H1 (cell line): ENCODE results near the gene CDH2. TPM values are rescaled to one million over a fixed set of nuclear protein-coding genes. Genes with fewer than 3 reads are reported as not detected.
A peak's percentile ranks its signal among the peaks of the same experiment; 100 is the strongest.

Experiments used
- CTCF ChIA-PET: fragments of 300-600 bp; sonication (Branson Sonifier 250); formaldehyde crosslinking; loops from one replicate; lab custom pipeline; 2021; ENCODE audit not compliant: partially characterized antibody; lab: Charles Lee
- POLR2A ChIA-PET: fragments of 300-600 bp; sonication (Branson Sonifier 250); formaldehyde crosslinking; loops from one replicate; lab custom pipeline; 2021; ENCODE audit warnings: inconsistent platforms; ENCODE audit not compliant: partially characterized antibody; lab: Charles Lee
- DNase-seq, 2 experiments: peaks; one replicate each; pipeline versions ENCODE4 v3.0.0 to v3.0.0-alpha.2; 2010 to 2022; ENCODE audit warnings: low spot score in 2 of 2, low read depth in 1 of 2, mixed read lengths in 1 of 2
- FAIRE-seq: peaks from 2 replicates; lab custom pipeline; 2011; peaks lifted over from hg19 to GRCh38; lab: Jason Lieb, UNC
- H2AFZ ChIP-seq: 2 replicates; pipeline ENCODE4 v1.8.1; 2012; ENCODE audit warnings: low read length, inconsistent platforms
- H2AK5ac ChIP-seq: 2 replicates; pipeline ENCODE4 v1.6.1; 2013; ENCODE audit warnings: low read depth, low read length
- H2BK120ac ChIP-seq: replicated peaks from 2 replicates; pipeline ENCODE3; 2013; ENCODE audit warnings: low read depth, low read length, inconsistent platforms
- H2BK12ac ChIP-seq: 2 replicates; pipeline ENCODE4 v1.6.1; 2013; ENCODE audit warnings: low read depth, low read length
- H2BK15ac ChIP-seq: 2 replicates; pipeline ENCODE4 v1.6.1; 2013; ENCODE audit warnings: low read length
- H2BK20ac ChIP-seq: 2 replicates; pipeline ENCODE4 v1.6.1; 2013; ENCODE audit warnings: low read length
- H2BK5ac ChIP-seq: 2 replicates; pipeline ENCODE4 v1.6.1; 2013; ENCODE audit warnings: low read depth, low read length
- H3K14ac ChIP-seq: 2 replicates; pipeline ENCODE4 v1.6.1; 2013; ENCODE audit warnings: inconsistent platforms; ENCODE audit not compliant: insufficient read length
- H3K18ac ChIP-seq: 2 replicates; pipeline ENCODE4 v1.6.1; 2013; ENCODE audit warnings: low read length; ENCODE audit errors: extremely low read depth
- H3K23ac ChIP-seq: 2 replicates; pipeline ENCODE4 v1.6.1; 2013; ENCODE audit warnings: inconsistent platforms; ENCODE audit not compliant: insufficient read length
- H3K23me2 ChIP-seq: 2 replicates; pipeline ENCODE4 v1.6.1; 2013; ENCODE audit warnings: low read depth, low read length
- H3K27ac ChIP-seq: 2 replicates; pipeline ENCODE4 v1.6.1; 2011; ENCODE audit warnings: low read depth, low read length, inconsistent platforms
- H3K27me3 ChIP-seq, 4 experiments: replicated peaks in 1 of 4; 1 replicate in 1 of 4; 2 replicates in 3 of 4; pipeline versions ENCODE4 v1.6.1 to v1.8.1; 2011 to 2013; ENCODE audit warnings: low read length in 3 of 4, mild to moderate bottlenecking in 3 of 4, inconsistent platforms in 2 of 4, mixed read lengths in 2 of 4, moderate library complexity in 1 of 4; ENCODE audit not compliant: control insufficient read depth in 3 of 4, insufficient read depth in 3 of 4; ENCODE audit errors: extremely low read depth in 1 of 4
- H3K36me3 ChIP-seq, 4 experiments: 2 replicates each; pipeline versions ENCODE4 v1.6.1 to v1.8.1; 2011 to 2013; ENCODE audit warnings: mild to moderate bottlenecking in 4 of 4, low read length in 3 of 4, moderate library complexity in 2 of 4, control low read depth in 1 of 4, inconsistent platforms in 1 of 4; ENCODE audit not compliant: insufficient read depth in 4 of 4, control insufficient read depth in 2 of 4
- H3K4ac ChIP-seq: replicated peaks from 2 replicates; pipeline ENCODE3; 2013; ENCODE audit warnings: low read length, low read depth, mixed read lengths, inconsistent platforms; ENCODE audit not compliant: insufficient read length
- H3K4me1 ChIP-seq, 4 experiments: replicated peaks in 1 of 4; 1 replicate in 1 of 4; 2 replicates in 3 of 4; pipeline versions ENCODE4 v1.6.1 to v1.8.1; 2011 to 2013; ENCODE audit warnings: low read length in 3 of 4, inconsistent platforms in 2 of 4, mixed read lengths in 1 of 4; ENCODE audit not compliant: insufficient read depth in 4 of 4, control insufficient read depth in 3 of 4
- H3K4me2 ChIP-seq, 2 experiments: 2 replicates each; pipeline versions ENCODE4 v1.6.1 to v1.8.1; 2011 to 2013; ENCODE audit warnings: low read depth in 2 of 2, low read length in 2 of 2, control low read depth in 1 of 2, inconsistent platforms in 1 of 2, mild to moderate bottlenecking in 1 of 2; ENCODE audit not compliant: insufficient read depth in 1 of 2
- H3K4me3 ChIP-seq, 4 experiments: fragments of 200-600, 300-600 bp in 1 of 4; sonication (generic), shearing (Covaris generic), sonication (Bioruptor Twin) in 1 of 4; 2 replicates each; pipeline versions ENCODE4 v1.5.1 to v1.8.1; 2011 to 2016; ENCODE audit warnings: low read length in 4 of 4, low read depth in 3 of 4, control low read depth in 2 of 4, inconsistent platforms in 2 of 4, mild to moderate bottlenecking in 2 of 4, mixed read lengths in 1 of 4, moderate library complexity in 1 of 4; ENCODE audit not compliant: insufficient read depth in 2 of 4; ENCODE audit errors: extremely low read depth in 1 of 4
- H3K56ac ChIP-seq: replicated peaks from 2 replicates; pipeline ENCODE3; 2013; ENCODE audit warnings: low read depth, mild to moderate bottlenecking, mixed read lengths, low read length, inconsistent platforms; ENCODE audit not compliant: insufficient read length
- H3K79me1 ChIP-seq: 2 replicates; pipeline ENCODE4 v1.6.1; 2013; ENCODE audit warnings: low read depth, low read length, control low read depth
- H3K79me2 ChIP-seq, 2 experiments: 2 replicates each; pipeline versions ENCODE4 v1.6.1 to v1.8.1; 2012 to 2013; ENCODE audit warnings: low read length in 2 of 2, mild to moderate bottlenecking in 2 of 2, inconsistent platforms in 1 of 2; ENCODE audit not compliant: insufficient read depth in 2 of 2, control insufficient read depth in 1 of 2
- H3K9ac ChIP-seq, 4 experiments: replicated peaks in 1 of 4; 1 replicate in 1 of 4; 2 replicates in 3 of 4; pipeline versions ENCODE4 v1.6.1 to v1.8.1; 2011 to 2013; ENCODE audit warnings: low read depth in 3 of 4, low read length in 3 of 4, control low read depth in 2 of 4, mild to moderate bottlenecking in 2 of 4, moderate library complexity in 2 of 4, inconsistent platforms in 1 of 4; ENCODE audit errors: extremely low read depth in 1 of 4
- H3K9me3 ChIP-seq, 2 experiments: 2 replicates each; pipeline versions ENCODE4 v1.6.1 to v1.8.1; 2012 to 2013; ENCODE audit warnings: mild to moderate bottlenecking in 2 of 2, moderate library complexity in 2 of 2, control low read depth in 1 of 2, inconsistent platforms in 1 of 2, low read depth in 1 of 2, low read length in 1 of 2, mixed read lengths in 1 of 2; ENCODE audit not compliant: insufficient read depth in 2 of 2
- H4K20me1 ChIP-seq, 2 experiments: replicated peaks in 1 of 2; 2 replicates each; pipeline versions ENCODE3 to v1.8.1; 2011 to 2013; ENCODE audit warnings: inconsistent platforms in 2 of 2, low read length in 2 of 2, mild to moderate bottlenecking in 1 of 2; ENCODE audit not compliant: insufficient read depth in 2 of 2, control insufficient read depth in 1 of 2
- H4K5ac ChIP-seq: 2 replicates; pipeline ENCODE4 v1.6.1; 2013; ENCODE audit warnings: low read length, low read depth, mixed read lengths, inconsistent platforms; ENCODE audit not compliant: insufficient read length
- H4K8ac ChIP-seq: 2 replicates; pipeline ENCODE4 v1.8.0; 2013; ENCODE audit warnings: mild to moderate bottlenecking, moderate library complexity, low read length, inconsistent platforms; ENCODE audit not compliant: insufficient read depth; ENCODE audit errors: extremely low read depth
- H4K91ac ChIP-seq: replicated peaks from 2 replicates; pipeline ENCODE3; 2013; ENCODE audit warnings: low read length, mixed read lengths, inconsistent platforms; ENCODE audit not compliant: insufficient read length
- CBX8 ChIP-seq: fragments of 300-800, 300-1000 bp; sonication (generic); IDR thresholded peaks from 2 replicates; pipeline ENCODE4 v1.7.1; 2016; ENCODE audit warnings: low read depth, low read length, borderline replicate concordance
- CTBP2 ChIP-seq: IDR thresholded peaks from 2 replicates; pipeline ENCODE4 v1.7.0; 2011; ENCODE audit warnings: borderline replicate concordance, mild to moderate bottlenecking, moderate library complexity, mixed read lengths, low read length; ENCODE audit not compliant: insufficient read depth, insufficient read length
- EZH2 ChIP-seq: fragments of 200-600 bp; sonication (generic); IDR thresholded peaks from 2 replicates; pipeline ENCODE4 v1.7.1; 2012; ENCODE audit warnings: low read depth, mild to moderate bottlenecking, moderate library complexity, low read length, inconsistent platforms; ENCODE audit not compliant: severe bottlenecking
- HDAC2 ChIP-seq, 2 experiments: fragments of 300-600 bp in 1 of 2; sonication (generic) in 1 of 2; IDR thresholded peaks; 2 replicates each; pipeline ENCODE4 v1.6.1; 2011 to 2012; ENCODE audit warnings: low read depth in 2 of 2, low read length in 2 of 2, mild to moderate bottlenecking in 2 of 2, moderate library complexity in 2 of 2, borderline replicate concordance in 1 of 2, inconsistent platforms in 1 of 2
- MAFK ChIP-seq: IDR thresholded peaks from 2 replicates; pipeline ENCODE4 v1.6.1; 2012; ENCODE audit warnings: low read depth, mild to moderate bottlenecking, improper control_type of control experiment, low read length
- NANOG ChIP-seq: IDR thresholded peaks from 2 replicates; pipeline ENCODE4 v1.6.1; 2011; ENCODE audit warnings: low read length, low read depth, mild to moderate bottlenecking, inconsistent platforms; ENCODE audit not compliant: insufficient read depth, poor library complexity, severe bottlenecking
- NRF1 ChIP-seq: IDR thresholded peaks from 2 replicates; pipeline ENCODE4 v1.6.1; 2011; ENCODE audit warnings: mild to moderate bottlenecking, low read depth, low read length, improper control_type of control experiment
- POLR2A ChIP-seq, 2 experiments: IDR thresholded peaks; 1 replicate in 1 of 2; 2 replicates in 1 of 2; pipeline ENCODE4 v1.6.1; 2011; ENCODE audit warnings: low read depth in 2 of 2, low read length in 2 of 2, mild to moderate bottlenecking in 2 of 2; ENCODE audit errors: control extremely low read depth in 1 of 2
- RBBP5 ChIP-seq: IDR thresholded peaks from 2 replicates; pipeline ENCODE4 v1.7.1; 2012; ENCODE audit warnings: low read depth, mild to moderate bottlenecking, inconsistent platforms, low read length, moderate library complexity, borderline replicate concordance
- SAP30 ChIP-seq: fragments of 300-600 bp; sonication (generic); IDR thresholded peaks from 2 replicates; pipeline ENCODE4 v1.7.1; 2012; ENCODE audit warnings: low read length, moderate library complexity, mild to moderate bottlenecking, inconsistent platforms; ENCODE audit not compliant: insufficient read depth, insufficient replicate concordance
- SIRT6 ChIP-seq: IDR thresholded peaks from one replicate; pipeline ENCODE4 v1.7.1; 2012; ENCODE audit warnings: low read length, inconsistent platforms
- SIX5 ChIP-seq: IDR thresholded peaks from 2 replicates; pipeline ENCODE4 v1.6.1; 2011; ENCODE audit warnings: mild to moderate bottlenecking, low read depth, low read length
- TAF1 ChIP-seq: IDR thresholded peaks from 2 replicates; pipeline ENCODE4 v1.6.1; 2011; ENCODE audit warnings: mild to moderate bottlenecking, low read depth, low read length
- TEAD4 ChIP-seq: IDR thresholded peaks from 2 replicates; pipeline ENCODE4 v1.6.1; 2012; ENCODE audit warnings: low read depth, low read length, inconsistent platforms, mixed read lengths
- WGBS, 2 experiments: shearing (Covaris generic) in 1 of 2; methylation state at CpG; one replicate each; pipeline versions ENCODE4 v1.1.6 to v1.1.7; 2013 to 2015; ENCODE audit warnings: low lambda C conversion rate in 2 of 2, mixed read lengths in 2 of 2, inconsistent platforms in 1 of 2, low coverage in 1 of 2, missing lambda C conversion rate in 1 of 2; ENCODE audit not compliant: insufficient replicate concordance in 2 of 2, insufficient coverage in 1 of 2, insufficient read length in 1 of 2; ENCODE audit errors: extremely low coverage in 1 of 2, missing lambda C conversion rate in 1 of 2; 5-methylcytosine and 5-hydroxymethylcytosine counted together
- polyA plus RNA-seq, 7 experiments: library from polyadenylated mRNA; depleted of rRNA in 3 of 7; stranded (reverse) in 5 of 7; unstranded in 2 of 7; fragments of >200 nt in 5 of 7; fragments of 200-250 nt in 2 of 7; gene quantifications; 1 replicate in 5 of 7; 2 replicates in 1 of 7; 4 replicates in 1 of 7; pipeline versions ENCODE4 v1.2.1 to v1.2.3, GENCODE V29; 2011 to 2013; ENCODE audit warnings: missing spikeins in 2 of 7, mixed read lengths in 2 of 7
- total RNA-seq: library from RNA; stranded (reverse); fragmentation: NEBNext Ultra II Directional; extraction: Animal tissue kit (Norgen Biotek cat#: 25700); gene quantifications from 2 replicates; pipeline ENCODE4 v1.2.1, GENCODE V29; 2021

CDH2 gene
- total and polyA plus RNA-seq, 2 of the 8 experiments (the other 6 are each of a cell fraction or from before 2014, with no cell fraction given), result 15.0 to 56.5 TPM

DNA sequence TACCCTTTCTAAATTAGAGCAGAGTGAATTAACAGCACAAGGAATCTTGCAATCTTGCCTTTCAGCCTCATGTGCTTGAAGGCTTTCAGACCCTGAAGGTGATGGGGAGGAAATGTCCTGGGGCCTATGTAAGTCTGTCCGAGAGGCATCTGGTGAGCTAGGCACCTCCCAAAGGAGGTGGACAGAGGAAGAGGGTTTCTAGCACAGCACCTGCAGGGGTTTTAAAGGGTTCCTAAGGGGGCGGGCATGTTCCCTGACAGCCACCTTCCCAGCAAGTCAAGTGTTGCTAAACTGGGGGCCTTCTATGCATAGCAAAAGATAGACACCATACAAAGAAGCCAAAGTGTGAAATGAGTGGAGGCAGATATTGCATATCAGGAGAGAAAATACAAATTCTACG is 88.5 kb downstream of the CDH2 start:
- no peak overlapping the region for H2AK5ac ChIP-seq
- H3K56ac ChIP-seq, result no peak overlapping the region
- H4K8ac ChIP-seq, result no peak overlapping the region
- no peak overlapping the region for H3K23ac ChIP-seq
- H3K4ac ChIP-seq, result no peak overlapping the region
- WGBS, 2 experiments, result 37% methylated on average over 3 of the region's 3 CpGs; no CpG with 5 or more reads in 1 of the 2 experiments
- no peak overlapping the region for H3K18ac ChIP-seq
- no peak overlapping the region for H2BK120ac ChIP-seq
- H3K9me3 ChIP-seq, result no peaks in the 10 kb centered on the region
- peaks cover 3 to 25% (median 13%) of the 10 kb centered on the region in 4 experiments; a peak in 5 of 7 replicates for H3K27me3 ChIP-seq
- H2BK5ac ChIP-seq, result no peak overlapping the region
- no peak overlapping the region for H3K14ac ChIP-seq
- peaks cover 0 to 8% of the 10 kb centered on the region in 2 experiments for H4K20me1 ChIP-seq
- H4K91ac ChIP-seq, result no peak overlapping the region
- no peak overlapping the region; a peak in 1 of 4 replicates for H3K4me2 ChIP-seq
- H2BK20ac ChIP-seq, result no peak overlapping the region
- peak in 1 of 2 experiments; percentile 51 for DNase-seq
- H3K79me1 ChIP-seq, result no peaks in the 10 kb centered on the region
- no peak overlapping the region for H3K9ac ChIP-seq
- FAIRE-seq, result peak; percentile 89
- no peaks in the 10 kb centered on the region; the same call in 1 of the 2 replicates for H3K23me2 ChIP-seq
- H2BK12ac ChIP-seq, result no peak overlapping the region
- no peak overlapping the region for H3K4me3 ChIP-seq
- H3K79me2 ChIP-seq, result no peaks in the 10 kb centered on the region
- H3K27ac ChIP-seq, result no peak overlapping the region
- POLR2A ChIA-PET, result no interaction called here
- CTCF ChIA-PET, result interaction anchor here (0.9 to 2.4 kb wide), 3 partner anchors 16 to 75 kb away, joined by 3 to 6 read pairs (median 3); no protein-coding TSS in a partner anchor
- H2BK15ac ChIP-seq, result no peak overlapping the region
- peaks cover 0 to 12% (median 10%) of the 10 kb centered on the region in 4 experiments; a peak in 3 of 7 replicates for H3K4me1 ChIP-seq
- no peaks in the 10 kb centered on the region for H3K36me3 ChIP-seq
- H2AFZ ChIP-seq, result no peak overlapping the region
- H4K5ac ChIP-seq, result no peak overlapping the region
- TF ChIP-seq POLR2A (IDR thresholded peaks at IDR 0.05; ENCODE audit: control extremely low read depth in 1 of 2, low read depth in 2 of 2, low read length in 2 of 2) (no peak), SAP30 (no peak), SIRT6 (no peak), NANOG (no peak), MAFK (no peak), HDAC2 (IDR thresholded peaks at IDR 0.05; ENCODE audit: borderline replicate concordance in 1 of 2, low read depth in 2 of 2, low read length in 2 of 2) (0 out of 4 replicates have a peak, but pooled peaks of 1 of the 2 experiments have one; percentile 41), CTBP2 (no peak), TEAD4 (0 out of 2 replicates have a peak, but pooled peaks have one; percentile 13), SIX5 (no peak), NRF1 (no peak), TAF1 (no peak), CBX8 (no peak), RBBP5 (no peak), EZH2 (no peak)
